OCI-LY3 (cell line): ENCODE results near the gene FOXS1.

Source experiments
- EZH2phosphoT487 ChIP-seq: fragments of 200-600 bp; shearing (Covaris generic); IDR thresholded peaks from 2 replicates; pipeline ENCODE4 v1.6.1; 2018; ENCODE audit warnings: antibody characterized with exemption, mixed run types, low read depth
- TF ChIP-seq, protein P1 (sequence below): fragments of 200-600, 300-600 bp; sonication (generic); IDR thresholded peaks from 2 replicates; pipeline ENCODE4 v1.5.1; 2014; ENCODE audit warnings: antibody characterized with exemption, low read length, low read depth

DNA sequence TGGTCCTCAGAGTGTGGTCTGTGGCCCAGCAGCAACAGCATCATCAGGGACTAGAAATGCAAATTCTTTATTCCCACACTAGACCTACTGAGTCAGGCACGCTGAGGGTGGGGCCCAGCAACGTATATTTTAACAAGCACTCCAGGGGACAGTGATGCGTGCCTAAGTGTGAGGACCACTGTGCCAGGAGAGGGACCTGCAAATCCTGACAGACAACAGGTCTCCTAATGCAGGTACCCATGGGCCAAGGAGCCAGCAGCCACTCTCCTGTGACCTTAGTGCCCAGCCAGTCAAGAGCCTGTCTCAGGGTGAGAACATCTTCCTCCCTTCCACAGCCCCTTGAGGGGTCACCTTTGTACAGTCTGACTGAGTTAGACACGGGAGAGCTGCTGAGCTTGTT, 34.2 kb downstream of the FOXS1 start:
- TF ChIP-seq, protein P1, sequence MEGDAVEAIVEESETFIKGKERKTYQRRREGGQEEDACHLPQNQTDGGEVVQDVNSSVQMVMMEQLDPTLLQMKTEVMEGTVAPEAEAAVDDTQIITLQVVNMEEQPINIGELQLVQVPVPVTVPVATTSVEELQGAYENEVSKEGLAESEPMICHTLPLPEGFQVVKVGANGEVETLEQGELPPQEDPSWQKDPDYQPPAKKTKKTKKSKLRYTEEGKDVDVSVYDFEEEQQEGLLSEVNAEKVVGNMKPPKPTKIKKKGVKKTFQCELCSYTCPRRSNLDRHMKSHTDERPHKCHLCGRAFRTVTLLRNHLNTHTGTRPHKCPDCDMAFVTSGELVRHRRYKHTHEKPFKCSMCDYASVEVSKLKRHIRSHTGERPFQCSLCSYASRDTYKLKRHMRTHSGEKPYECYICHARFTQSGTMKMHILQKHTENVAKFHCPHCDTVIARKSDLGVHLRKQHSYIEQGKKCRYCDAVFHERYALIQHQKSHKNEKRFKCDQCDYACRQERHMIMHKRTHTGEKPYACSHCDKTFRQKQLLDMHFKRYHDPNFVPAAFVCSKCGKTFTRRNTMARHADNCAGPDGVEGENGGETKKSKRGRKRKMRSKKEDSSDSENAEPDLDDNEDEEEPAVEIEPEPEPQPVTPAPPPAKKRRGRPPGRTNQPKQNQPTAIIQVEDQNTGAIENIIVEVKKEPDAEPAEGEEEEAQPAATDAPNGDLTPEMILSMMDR, result no peak
- no peak for TF ChIP-seq EZH2phosphoT487
